ENCODE results near the gene OTUB2. TPM values are rescaled to one million over a fixed set of nuclear protein-coding genes. Genes with fewer than 3 reads are reported as not detected.

OTUB2 gene
- total RNA-seq, 1 experiment from 2014 or later: 3.4 TPM

- Histone ChIP-seq H3K27me3 (ENCODE audit: control insufficient read depth, insufficient read depth, low read length) (no peaks in the 10 kb centered on the region), H3K36me3 (ENCODE audit: control insufficient read depth, insufficient read depth, low read length) (no peaks in the 10 kb centered on the region), H3K27ac (ENCODE audit: low read length) (no peak overlapping the region), H3K4me3 (ENCODE audit: low read depth in 2 of 2, low read length in 2 of 2) (no peak overlapping the region), H3K9me3 (ENCODE audit: control insufficient read depth, insufficient read depth, low read depth, low read length) (no peaks in the 10 kb centered on the region), H3K4me1 (ENCODE audit: control insufficient read depth, insufficient read depth, low read length) (no peaks in the 10 kb centered on the region)
- ChIA-PET CTCF (no interaction called here), POLR2A (no interaction called here)
- no peak for TF ChIP-seq SIN3A (IDR thresholded peaks at IDR 0.05; ENCODE audit: borderline replicate concordance, insufficient read depth, low read depth, low read length)
- no peak for TF ChIP-seq TCF7L2 (IDR thresholded peaks at IDR 0.05; ENCODE audit: low read depth, low read length)
- TF ChIP-seq, protein P1, sequence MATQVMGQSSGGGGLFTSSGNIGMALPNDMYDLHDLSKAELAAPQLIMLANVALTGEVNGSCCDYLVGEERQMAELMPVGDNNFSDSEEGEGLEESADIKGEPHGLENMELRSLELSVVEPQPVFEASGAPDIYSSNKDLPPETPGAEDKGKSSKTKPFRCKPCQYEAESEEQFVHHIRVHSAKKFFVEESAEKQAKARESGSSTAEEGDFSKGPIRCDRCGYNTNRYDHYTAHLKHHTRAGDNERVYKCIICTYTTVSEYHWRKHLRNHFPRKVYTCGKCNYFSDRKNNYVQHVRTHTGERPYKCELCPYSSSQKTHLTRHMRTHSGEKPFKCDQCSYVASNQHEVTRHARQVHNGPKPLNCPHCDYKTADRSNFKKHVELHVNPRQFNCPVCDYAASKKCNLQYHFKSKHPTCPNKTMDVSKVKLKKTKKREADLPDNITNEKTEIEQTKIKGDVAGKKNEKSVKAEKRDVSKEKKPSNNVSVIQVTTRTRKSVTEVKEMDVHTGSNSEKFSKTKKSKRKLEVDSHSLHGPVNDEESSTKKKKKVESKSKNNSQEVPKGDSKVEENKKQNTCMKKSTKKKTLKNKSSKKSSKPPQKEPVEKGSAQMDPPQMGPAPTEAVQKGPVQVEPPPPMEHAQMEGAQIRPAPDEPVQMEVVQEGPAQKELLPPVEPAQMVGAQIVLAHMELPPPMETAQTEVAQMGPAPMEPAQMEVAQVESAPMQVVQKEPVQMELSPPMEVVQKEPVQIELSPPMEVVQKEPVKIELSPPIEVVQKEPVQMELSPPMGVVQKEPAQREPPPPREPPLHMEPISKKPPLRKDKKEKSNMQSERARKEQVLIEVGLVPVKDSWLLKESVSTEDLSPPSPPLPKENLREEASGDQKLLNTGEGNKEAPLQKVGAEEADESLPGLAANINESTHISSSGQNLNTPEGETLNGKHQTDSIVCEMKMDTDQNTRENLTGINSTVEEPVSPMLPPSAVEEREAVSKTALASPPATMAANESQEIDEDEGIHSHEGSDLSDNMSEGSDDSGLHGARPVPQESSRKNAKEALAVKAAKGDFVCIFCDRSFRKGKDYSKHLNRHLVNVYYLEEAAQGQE (IDR thresholded peaks at IDR 0.05; ENCODE audit: insufficient read depth in 1 of 2, low read depth in 2 of 2, low read length in 1 of 2): no peak
- TF ChIP-seq POLR2AphosphoS5 (IDR thresholded peaks at IDR 0.05; ENCODE audit: low read depth, low read length): no peak
- no peak for TF ChIP-seq CTCF (IDR thresholded peaks at IDR 0.05)
- DNase-seq (ENCODE audit: low read depth, low spot score) (no peak), ATAC-seq (no peak)
- no TSS peak for BruUV-seq (replicated peaks)
- intact Hi-C loops (cut with micrococcal nuclease; ENCODE audit: unreplicated experiment): no loop called here
- in situ Hi-C loops (cut with HindIII; ENCODE audit: low pct_unique_long_range_greater_than_20kb, low sequenced_read_pairs): no loop called here
Observed at GRCh38 chr14:94020267-94020666, 5.9 kb upstream of the OTUB2 start.

GRCh38 chr14:94021001-94021400 lies 5.1 kb upstream of the OTUB2 start:
- ChIA-PET POLR2A (no interaction called here), CTCF (no interaction called here)
- no peaks in the 10 kb centered on the region for H3K27me3 ChIP-seq (ENCODE audit: control insufficient read depth, insufficient read depth, low read length)
- DNase-seq (ENCODE audit: low read depth, low spot score) (no peak), ATAC-seq (no peak)
- no peak overlapping the region for H3K4me3 ChIP-seq (ENCODE audit: low read depth in 2 of 2, low read length in 2 of 2)
- no TSS peak for BruUV-seq (replicated peaks)
- no peaks in the 10 kb centered on the region for H3K9me3 ChIP-seq (ENCODE audit: control insufficient read depth, insufficient read depth, low read depth, low read length)
- H3K27ac ChIP-seq (ENCODE audit: low read length): no peak overlapping the region
- in situ Hi-C loops (cut with HindIII; ENCODE audit: low pct_unique_long_range_greater_than_20kb, low sequenced_read_pairs): no loop called here
- no peak for TF ChIP-seq SIN3A (IDR thresholded peaks at IDR 0.05; ENCODE audit: borderline replicate concordance, insufficient read depth, low read depth, low read length)
- no peak for TF ChIP-seq CTCF (IDR thresholded peaks at IDR 0.05)
- TF ChIP-seq, protein P1 (IDR thresholded peaks at IDR 0.05; ENCODE audit: insufficient read depth in 1 of 2, low read depth in 2 of 2, low read length in 1 of 2): no peak
- no peak for TF ChIP-seq TCF7L2 (IDR thresholded peaks at IDR 0.05; ENCODE audit: low read depth, low read length)
- TF ChIP-seq POLR2AphosphoS5 (IDR thresholded peaks at IDR 0.05; ENCODE audit: low read depth, low read length): no peak
- intact Hi-C loops (cut with micrococcal nuclease; ENCODE audit: unreplicated experiment): no loop called here
- H3K4me1 ChIP-seq (ENCODE audit: control insufficient read depth, insufficient read depth, low read length): no peaks in the 10 kb centered on the region
- H3K36me3 ChIP-seq (ENCODE audit: control insufficient read depth, insufficient read depth, low read length): no peaks in the 10 kb centered on the region
